ENCODE results near the gene PLVAP. TPM values are rescaled to one million over a fixed set of nuclear protein-coding genes. Genes with fewer than 3 reads are reported as not detected.

Gene PLVAP
- total RNA-seq, 1 experiment from 2014 or later, result 0.08 TPM

- H3K4me1 ChIP-seq (ENCODE audit: control insufficient read depth, insufficient read depth, low read length), result no peaks in the 10 kb centered on the region
- ChIA-PET POLR2A (no interaction called here), CTCF (interaction anchor here (0.6 kb wide), 1 partner anchor 16 kb away, joined by 4 read pairs; no protein-coding TSS in a partner anchor)
- no peaks in the 10 kb centered on the region; the same call in 1 of the 2 replicates for H3K36me3 ChIP-seq (ENCODE audit: control insufficient read depth, insufficient read depth, low read length)
- no peak overlapping the region for H3K27ac ChIP-seq (ENCODE audit: low read length)
- in situ Hi-C loops (cut with HindIII; ENCODE audit: low pct_unique_long_range_greater_than_20kb, low sequenced_read_pairs), result no loop called here
- DNase-seq (ENCODE audit: low read depth, low spot score) (no peak), ATAC-seq (no peak)
- no peak overlapping the region for H3K4me3 ChIP-seq (ENCODE audit: low read depth in 2 of 2, low read length in 2 of 2)
- H3K9me3 ChIP-seq (ENCODE audit: control insufficient read depth, insufficient read depth, low read depth, low read length), result no peaks in the 10 kb centered on the region
- TF ChIP-seq TCF7L2 (IDR thresholded peaks at IDR 0.05; ENCODE audit: low read depth, low read length) (no peak), REST (IDR thresholded peaks at IDR 0.05; ENCODE audit: insufficient read depth in 1 of 2, low read depth in 2 of 2, low read length in 1 of 2) (no peak), POLR2AphosphoS5 (IDR thresholded peaks at IDR 0.05; ENCODE audit: low read depth, low read length) (no peak), SIN3A (IDR thresholded peaks at IDR 0.05; ENCODE audit: borderline replicate concordance, insufficient read depth, low read depth, low read length) (no peak)
- TF ChIP-seq, protein P1, sequence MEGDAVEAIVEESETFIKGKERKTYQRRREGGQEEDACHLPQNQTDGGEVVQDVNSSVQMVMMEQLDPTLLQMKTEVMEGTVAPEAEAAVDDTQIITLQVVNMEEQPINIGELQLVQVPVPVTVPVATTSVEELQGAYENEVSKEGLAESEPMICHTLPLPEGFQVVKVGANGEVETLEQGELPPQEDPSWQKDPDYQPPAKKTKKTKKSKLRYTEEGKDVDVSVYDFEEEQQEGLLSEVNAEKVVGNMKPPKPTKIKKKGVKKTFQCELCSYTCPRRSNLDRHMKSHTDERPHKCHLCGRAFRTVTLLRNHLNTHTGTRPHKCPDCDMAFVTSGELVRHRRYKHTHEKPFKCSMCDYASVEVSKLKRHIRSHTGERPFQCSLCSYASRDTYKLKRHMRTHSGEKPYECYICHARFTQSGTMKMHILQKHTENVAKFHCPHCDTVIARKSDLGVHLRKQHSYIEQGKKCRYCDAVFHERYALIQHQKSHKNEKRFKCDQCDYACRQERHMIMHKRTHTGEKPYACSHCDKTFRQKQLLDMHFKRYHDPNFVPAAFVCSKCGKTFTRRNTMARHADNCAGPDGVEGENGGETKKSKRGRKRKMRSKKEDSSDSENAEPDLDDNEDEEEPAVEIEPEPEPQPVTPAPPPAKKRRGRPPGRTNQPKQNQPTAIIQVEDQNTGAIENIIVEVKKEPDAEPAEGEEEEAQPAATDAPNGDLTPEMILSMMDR (IDR thresholded peaks at IDR 0.05), result no peak
- intact Hi-C loops (cut with micrococcal nuclease; ENCODE audit: unreplicated experiment), result no loop called here
- H3K27me3 ChIP-seq (ENCODE audit: control insufficient read depth, insufficient read depth, low read length), result no peaks in the 10 kb centered on the region
- no TSS peak for BruUV-seq (replicated peaks)
Measured at GRCh38 chr19:17326595-17326966, 50.6 kb downstream of the PLVAP start.

GRCh38 chr19:17325881-17326594, 51.1 kb downstream of the PLVAP start:
- ATAC-seq, result no peak
- no peak for DNase-seq (ENCODE audit: low read depth, low spot score)
- Histone ChIP-seq H3K4me3 (ENCODE audit: low read depth in 2 of 2, low read length in 2 of 2) (no peak overlapping the region), H3K36me3 (ENCODE audit: control insufficient read depth, insufficient read depth, low read length) (no peaks in the 10 kb centered on the region; the same call in 1 of the 2 replicates), H3K9me3 (ENCODE audit: control insufficient read depth, insufficient read depth, low read depth, low read length) (no peaks in the 10 kb centered on the region), H3K27me3 (ENCODE audit: control insufficient read depth, insufficient read depth, low read length) (no peaks in the 10 kb centered on the region), H3K27ac (ENCODE audit: low read length) (no peak overlapping the region), H3K4me1 (ENCODE audit: control insufficient read depth, insufficient read depth, low read length) (no peaks in the 10 kb centered on the region)
- no peak for TF ChIP-seq SIN3A (IDR thresholded peaks at IDR 0.05; ENCODE audit: borderline replicate concordance, insufficient read depth, low read depth, low read length)
- no peak for TF ChIP-seq POLR2AphosphoS5 (IDR thresholded peaks at IDR 0.05; ENCODE audit: low read depth, low read length)
- TF ChIP-seq, protein P1 (IDR thresholded peaks at IDR 0.05), result no peak
- TF ChIP-seq REST (IDR thresholded peaks at IDR 0.05; ENCODE audit: insufficient read depth in 1 of 2, low read depth in 2 of 2, low read length in 1 of 2), result no peak
- no peak for TF ChIP-seq TCF7L2 (IDR thresholded peaks at IDR 0.05; ENCODE audit: low read depth, low read length)
- ChIA-PET CTCF (interaction anchor here (0.6 kb wide), 1 partner anchor 16 kb away, joined by 4 read pairs; no protein-coding TSS in a partner anchor), POLR2A (no interaction called here)
- no TSS peak for BruUV-seq (replicated peaks)
- in situ Hi-C loops (cut with HindIII; ENCODE audit: low pct_unique_long_range_greater_than_20kb, low sequenced_read_pairs) (no loop called here), intact Hi-C loops (cut with micrococcal nuclease; ENCODE audit: unreplicated experiment) (no loop called here)
